K562 (cell line): ENCODE measurements around the gene CFAP157. TPM values are rescaled to one million over a fixed set of nuclear protein-coding genes. Genes with fewer than 3 reads are reported as not detected.

Experiments used
- AFF4 ChIP-seq: sonication (generic); formaldehyde crosslinking; IDR thresholded peaks from 2 replicates; pipeline ENCODE4 v1.8.0; 2023; ENCODE audit warnings: mild to moderate bottlenecking, missing genetic modification reagents
- FOS ChIP-seq: IDR thresholded peaks from 3 replicates; pipeline ENCODE4 v1.6.1; 2011; ENCODE audit not compliant: insufficient read length; ENCODE audit errors: extremely low read depth
- KDM1A ChIP-seq, 2 experiments: fragments of 450-650 bp; IDR thresholded peaks; 2 replicates each; pipeline ENCODE4 v1.6.1; 2016; ENCODE audit warnings: mild to moderate bottlenecking in 2 of 2
- MLX ChIP-seq, 2 experiments: fragments of 450-650 bp in 1 of 2; sonication (generic) in 1 of 2; formaldehyde crosslinking; conservative IDR thresholded peaks; 2 replicates each; pipeline versions ENCODE4 v1.4.0 to v1.8.1; 2020 to 2022; ENCODE audit warnings: mild to moderate bottlenecking in 1 of 2, missing genetic modification reagents in 1 of 2
- NR3C1 ChIP-seq: sonication (generic); formaldehyde crosslinking; IDR thresholded peaks from 2 replicates; pipeline ENCODE4 v1.8.1; 2022; ENCODE audit warnings: missing genetic modification reagents
- RREB1 ChIP-seq: fragments of 250-450 bp; sonication (Bioruptor Pico); IDR thresholded peaks from 2 replicates; pipeline ENCODE4 v1.4.0; 2020
- ZBED1 ChIP-seq: IDR thresholded peaks from 2 replicates; pipeline ENCODE4 v1.6.1; 2014
- ZNF133 ChIP-seq: fragments of 250-450 bp; sonication (Bioruptor Pico); IDR thresholded peaks from 2 replicates; pipeline ENCODE4 v1.4.0; 2020; ENCODE audit warnings: mild to moderate bottlenecking
- ZNF217 ChIP-seq: sonication (generic); formaldehyde crosslinking; IDR thresholded peaks from 2 replicates; pipeline ENCODE4 v1.8.0; 2022; ENCODE audit warnings: mild to moderate bottlenecking, missing genetic modification reagents
- polyA plus RNA-seq, 8 experiments: library from polyadenylated mRNA; depleted of rRNA in 4 of 8; stranded (reverse) in 5 of 8; unstranded in 3 of 8; fragments of >200 nt; fragmentation: Nextera tagmentation in 2 of 8; fragmentation: Illumina TruSeq in 1 of 8; extraction: Ambion mirVana in 2 of 8; extraction: Trizol in 1 of 8; gene quantifications; 2 replicates each; pipeline versions ENCODE4 v1.2.1 to v1.2.3, GENCODE V29; 2011 to 2014; ENCODE audit warnings: inconsistent platforms in 1 of 8, missing spikeins in 1 of 8
- total RNA-seq, 7 experiments: library from RNA; depleted of rRNA in 6 of 7; stranded (reverse); fragments of >200 nt in 6 of 7; fragmentation: Illumina TruSeq in 2 of 7; extraction: Trizol in 2 of 7; gene quantifications; 2 replicates each; pipeline versions ENCODE4 v1.2.1 to v1.2.3, GENCODE V29; 2011 to 2021; ENCODE audit warnings: low replicate concordance in 1 of 7
- TF ChIP-seq, protein P1 (sequence below): sonication (generic); formaldehyde crosslinking; IDR thresholded peaks from 2 replicates; pipeline ENCODE4 v1.8.1; 2023; ENCODE audit warnings: mild to moderate bottlenecking, missing genetic modification reagents
- TF ChIP-seq, protein P2 (sequence below): fragments of 450-650 bp; IDR thresholded peaks from 2 replicates; pipeline ENCODE4 v1.6.1; 2014; ENCODE audit warnings: low read depth, mild to moderate bottlenecking, moderate library complexity, borderline replicate concordance

The CFAP157 gene
- total and polyA plus RNA-seq, 9 of the 15 experiments (the other 6 are each of a cell fraction or from before 2014, with no cell fraction given) = 0.03 TPM; not detected in 8

- TF ChIP-seq RREB1 = peak; percentile 44; the same call in 1 of the 2 replicates
- TF ChIP-seq KDM1A (IDR thresholded peaks at IDR 0.05) = no peak
- peak; percentile 94 for TF ChIP-seq AFF4 (CRISPR knock-in tag)
- TF ChIP-seq, protein P1, sequence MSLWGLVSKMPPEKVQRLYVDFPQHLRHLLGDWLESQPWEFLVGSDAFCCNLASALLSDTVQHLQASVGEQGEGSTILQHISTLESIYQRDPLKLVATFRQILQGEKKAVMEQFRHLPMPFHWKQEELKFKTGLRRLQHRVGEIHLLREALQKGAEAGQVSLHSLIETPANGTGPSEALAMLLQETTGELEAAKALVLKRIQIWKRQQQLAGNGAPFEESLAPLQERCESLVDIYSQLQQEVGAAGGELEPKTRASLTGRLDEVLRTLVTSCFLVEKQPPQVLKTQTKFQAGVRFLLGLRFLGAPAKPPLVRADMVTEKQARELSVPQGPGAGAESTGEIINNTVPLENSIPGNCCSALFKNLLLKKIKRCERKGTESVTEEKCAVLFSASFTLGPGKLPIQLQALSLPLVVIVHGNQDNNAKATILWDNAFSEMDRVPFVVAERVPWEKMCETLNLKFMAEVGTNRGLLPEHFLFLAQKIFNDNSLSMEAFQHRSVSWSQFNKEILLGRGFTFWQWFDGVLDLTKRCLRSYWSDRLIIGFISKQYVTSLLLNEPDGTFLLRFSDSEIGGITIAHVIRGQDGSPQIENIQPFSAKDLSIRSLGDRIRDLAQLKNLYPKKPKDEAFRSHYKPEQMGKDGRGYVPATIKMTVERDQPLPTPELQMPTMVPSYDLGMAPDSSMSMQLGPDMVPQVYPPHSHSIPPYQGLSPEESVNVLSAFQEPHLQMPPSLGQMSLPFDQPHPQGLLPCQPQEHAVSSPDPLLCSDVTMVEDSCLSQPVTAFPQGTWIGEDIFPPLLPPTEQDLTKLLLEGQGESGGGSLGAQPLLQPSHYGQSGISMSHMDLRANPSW (CRISPR knock-in tag) = no peak
- TF ChIP-seq ZNF217 (CRISPR knock-in tag) = no peak
- peak; percentile 79 for TF ChIP-seq NR3C1 (CRISPR knock-in tag)
- TF ChIP-seq, protein P2, sequence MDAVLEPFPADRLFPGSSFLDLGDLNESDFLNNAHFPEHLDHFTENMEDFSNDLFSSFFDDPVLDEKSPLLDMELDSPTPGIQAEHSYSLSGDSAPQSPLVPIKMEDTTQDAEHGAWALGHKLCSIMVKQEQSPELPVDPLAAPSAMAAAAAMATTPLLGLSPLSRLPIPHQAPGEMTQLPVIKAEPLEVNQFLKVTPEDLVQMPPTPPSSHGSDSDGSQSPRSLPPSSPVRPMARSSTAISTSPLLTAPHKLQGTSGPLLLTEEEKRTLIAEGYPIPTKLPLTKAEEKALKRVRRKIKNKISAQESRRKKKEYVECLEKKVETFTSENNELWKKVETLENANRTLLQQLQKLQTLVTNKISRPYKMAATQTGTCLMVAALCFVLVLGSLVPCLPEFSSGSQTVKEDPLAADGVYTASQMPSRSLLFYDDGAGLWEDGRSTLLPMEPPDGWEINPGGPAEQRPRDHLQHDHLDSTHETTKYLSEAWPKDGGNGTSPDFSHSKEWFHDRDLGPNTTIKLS = peak; percentile 76; the same call in 1 of the 2 replicates
- TF ChIP-seq ZBED1 = 0 out of 2 replicates have a peak, but pooled peaks have one; percentile 57
- no peak for TF ChIP-seq ZNF133 (CRISPR knock-in tag)
- peak; percentile 85 for TF ChIP-seq FOS
- TF ChIP-seq MLX (CRISPR knock-in tag; conservative IDR thresholded peaks at IDR 0.05) = no peak
Observed at GRCh38 chr9:127698985-127699670, 7.7 kb upstream of the CFAP157 start (continued).
